NCI-H146 (cell line): Measurements from ENCODE around the gene SLC22A8.
"Not testable (repeated sequence)": the region's sequence is repeated elsewhere in the genome, so short reads cannot be mapped to it uniquely, and the experiment has no call there.

Source experiments
- DNase-seq: peaks from one replicate; lab custom pipeline; 2025; lab: John Stamatoyannopoulos, UW

Gene SLC22A8

GRCh38 chr11:62985041-62985750 is 30.4 kb downstream of the SLC22A8 start:
- no peak for DNase-seq

GRCh38 chr11:62984451-62984991 is 31.1 kb downstream of the SLC22A8 start, which contains the start of gene SLC22A6:
TSS of gene SLC22A6 (minus strand) at chr11:62984967. CDS start at chr11:62984690, 277 bp downstream.
- no peak for DNase-seq

DNA sequence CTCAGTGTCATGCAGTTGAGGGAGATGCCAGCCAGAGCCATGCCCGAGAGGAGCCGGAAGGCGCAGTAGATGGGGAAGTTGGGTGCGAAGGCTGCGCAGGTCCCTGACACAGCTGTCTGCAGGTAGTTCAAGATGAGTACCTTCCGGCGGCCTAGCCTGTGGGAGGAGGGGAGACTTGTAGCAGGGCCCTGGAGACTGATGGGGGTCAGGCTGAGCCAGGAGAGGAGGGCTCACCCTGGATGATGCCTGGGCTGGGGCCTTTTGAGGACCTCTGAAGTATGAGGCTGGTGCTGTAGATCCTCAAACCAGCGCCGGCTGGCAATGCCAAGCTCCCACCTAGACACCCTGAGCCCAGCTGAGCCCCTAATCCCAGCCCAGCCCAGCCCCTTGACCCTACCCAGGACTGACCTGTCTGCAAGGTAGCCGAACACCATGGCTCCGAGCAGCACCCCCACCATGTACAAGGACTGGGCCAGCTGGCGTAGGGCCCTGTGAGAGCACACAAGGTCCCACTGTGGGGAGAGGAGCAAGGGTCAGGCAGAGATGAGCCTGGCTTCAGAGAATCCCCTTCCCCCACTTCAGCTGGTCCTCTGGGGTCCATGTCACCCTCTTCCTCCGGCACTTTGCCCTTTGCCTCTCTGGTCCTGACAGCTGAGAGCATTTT is 32.0 kb downstream of the SLC22A8 start:
- no peak for DNase-seq

- no peak for DNase-seq
These were observed 33.9 kb downstream of the SLC22A8 start for GRCh38 chr11:62981743-62982142.

DNA sequence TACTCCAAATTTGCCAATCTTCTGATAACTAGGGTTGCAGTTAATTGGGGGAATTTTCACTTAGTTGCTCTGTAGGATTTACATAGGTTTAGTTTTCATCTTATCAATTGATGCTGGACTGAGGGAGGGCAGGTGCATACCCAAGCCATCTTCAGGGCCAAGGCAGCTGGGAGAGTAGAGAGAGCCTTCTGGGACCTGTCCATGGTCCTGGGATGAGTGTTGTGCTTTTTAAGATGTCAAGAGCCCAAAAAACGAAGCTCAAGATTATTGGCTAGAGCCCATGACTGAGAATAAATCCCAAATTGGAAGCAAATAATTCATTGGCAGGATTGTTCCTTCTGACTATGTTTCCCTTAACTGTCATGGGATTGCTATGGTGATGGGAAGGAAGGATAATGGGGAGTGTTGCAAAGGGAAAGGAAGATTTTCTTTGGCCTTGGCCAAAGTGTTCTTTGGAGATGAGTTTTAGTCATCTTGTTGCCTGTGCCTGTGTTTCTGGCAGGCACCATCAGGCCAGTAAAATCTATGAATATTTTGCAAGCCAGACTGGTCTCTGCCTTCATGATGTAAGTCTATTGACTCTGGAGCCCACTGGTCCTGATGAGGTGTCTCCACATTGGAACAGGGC is 35.4 kb downstream of the SLC22A8 start:
- no peak for DNase-seq

DNA sequence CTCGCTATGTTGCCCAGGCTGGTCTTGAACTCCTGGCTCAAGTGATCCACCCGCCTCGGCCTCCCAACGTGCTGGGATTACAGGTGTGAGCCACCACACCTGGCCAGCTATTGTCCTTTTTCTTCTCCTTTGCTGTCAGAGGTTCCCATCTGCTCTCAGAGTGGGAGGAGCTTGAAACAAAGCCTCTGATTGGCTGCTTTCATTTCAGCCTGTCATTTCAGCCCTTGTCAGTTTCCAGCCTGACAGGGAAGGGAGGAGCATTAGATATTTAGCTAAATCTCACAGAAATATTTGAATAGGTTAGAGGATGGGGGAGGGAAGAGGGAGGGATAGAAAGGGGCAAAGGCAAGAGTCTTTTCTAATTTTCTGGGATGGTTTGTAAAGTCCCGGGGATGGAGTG is 39.5 kb downstream of the SLC22A8 start:
- DNase-seq = no peak

DNA sequence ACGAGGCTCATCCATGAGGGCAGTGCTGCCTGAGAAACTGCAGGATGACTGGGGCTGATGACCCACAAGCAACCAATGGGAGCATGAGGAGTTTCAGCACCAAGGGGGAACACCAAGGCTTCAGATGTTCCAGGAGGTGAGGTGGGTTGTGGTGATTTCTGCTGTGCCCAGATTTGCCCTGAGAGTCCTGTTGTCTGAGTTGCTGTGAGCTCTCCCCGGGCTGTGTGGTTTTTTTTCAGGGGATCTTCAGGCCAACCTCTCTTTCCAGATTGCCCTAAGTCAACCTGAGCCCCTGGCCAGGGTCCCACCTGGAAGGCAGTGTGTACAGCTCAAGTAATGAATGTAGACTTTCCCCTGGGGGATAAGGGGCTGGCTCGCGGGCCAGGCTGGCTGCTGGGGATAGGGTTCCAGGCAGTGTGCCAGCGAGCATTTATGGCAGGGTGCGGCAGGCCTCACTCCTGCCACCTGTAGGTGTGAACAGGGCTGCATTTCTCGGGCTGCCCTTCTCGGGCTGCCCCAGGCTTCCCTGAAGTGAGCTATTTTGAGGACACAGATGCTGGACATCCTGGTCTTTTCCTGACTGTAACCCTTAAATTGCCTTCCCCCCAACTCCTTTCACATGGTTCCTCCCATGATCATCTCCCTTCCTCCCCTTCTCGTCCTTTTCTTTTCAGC is 40.7 kb downstream of the SLC22A8 start:
- DNase-seq = no peak

GRCh38 chr11:62965574-62965973 is 50.1 kb downstream of the SLC22A8 start:
- DNase-seq = no peak

DNA sequence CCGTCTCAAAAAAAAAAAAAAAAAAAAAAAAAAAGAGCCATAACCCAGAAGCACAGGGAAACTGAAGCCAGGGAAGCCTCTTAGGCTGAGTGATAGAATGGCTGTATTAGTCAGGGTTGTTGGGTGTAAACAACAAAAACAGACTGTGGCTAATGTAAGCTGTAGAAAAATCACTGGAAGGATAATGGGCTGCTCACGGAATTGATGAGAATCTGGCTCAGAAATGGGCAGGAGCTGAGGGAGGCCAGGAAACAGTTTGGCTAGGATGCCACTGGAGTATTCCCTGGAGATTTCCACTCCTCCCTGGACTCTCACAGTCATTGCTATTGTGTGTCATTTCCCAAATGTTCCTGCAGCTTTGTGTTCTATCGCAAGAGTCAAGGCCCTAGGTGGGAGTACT is 53.2 kb downstream of the SLC22A8 start:
- no peak for DNase-seq

- DNase-seq = no peak
These were observed 54.5 kb downstream of the SLC22A8 start for GRCh38 chr11:62961017-62961570.

DNA sequence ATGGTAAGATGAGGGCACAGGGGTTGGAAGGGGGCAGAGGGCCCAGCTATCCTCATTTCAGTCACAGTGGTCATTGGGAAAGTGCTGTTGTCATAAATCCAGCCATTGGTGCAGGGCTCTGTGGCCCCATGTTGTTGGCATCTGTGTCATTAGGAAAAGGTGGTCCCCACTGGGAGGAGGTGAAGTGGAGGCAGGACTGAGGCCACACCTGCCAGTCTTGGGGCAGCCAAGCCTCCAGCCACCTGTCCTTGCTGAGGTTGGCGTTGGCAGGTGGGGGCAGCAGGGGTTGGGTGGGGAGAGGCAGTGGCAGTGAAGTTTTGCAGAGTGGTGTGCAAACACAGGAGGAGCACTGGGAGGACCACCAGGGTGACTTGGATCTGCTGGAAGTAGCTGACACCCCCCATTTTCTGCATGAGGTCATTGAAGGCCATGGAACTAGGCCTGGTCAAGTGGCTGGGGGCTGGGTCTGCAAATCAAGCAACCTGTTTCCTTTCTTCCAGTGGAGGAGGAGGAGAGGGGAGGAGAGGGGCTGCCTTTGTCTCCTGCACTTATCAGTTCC is 56.1 kb downstream of the SLC22A8 start:
- DNase-seq = no peak

- DNase-seq = no peak
These were observed 56.9 kb downstream of the SLC22A8 start for GRCh38 chr11:62958547-62959421.

DNA sequence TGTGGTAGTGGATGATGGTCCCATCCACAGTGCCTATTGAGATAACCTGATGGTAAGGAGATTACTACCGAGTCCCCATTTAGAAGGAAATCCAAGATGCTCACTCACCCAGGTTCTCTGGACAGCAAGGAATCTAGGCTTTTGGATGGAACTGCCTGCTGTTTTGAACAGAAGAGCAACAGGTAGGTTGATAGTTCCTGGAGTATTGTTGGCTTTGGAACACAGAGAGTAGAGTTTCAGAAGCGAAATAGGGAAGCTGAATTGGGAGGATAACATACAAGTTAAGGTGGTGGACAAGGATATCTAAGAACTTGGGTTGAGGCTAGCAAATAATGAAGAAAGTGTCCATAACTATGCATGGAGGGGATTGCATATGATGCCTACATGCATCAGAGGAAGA is 58.5 kb downstream of the SLC22A8 start:
- DNase-seq = no peak

DNA sequence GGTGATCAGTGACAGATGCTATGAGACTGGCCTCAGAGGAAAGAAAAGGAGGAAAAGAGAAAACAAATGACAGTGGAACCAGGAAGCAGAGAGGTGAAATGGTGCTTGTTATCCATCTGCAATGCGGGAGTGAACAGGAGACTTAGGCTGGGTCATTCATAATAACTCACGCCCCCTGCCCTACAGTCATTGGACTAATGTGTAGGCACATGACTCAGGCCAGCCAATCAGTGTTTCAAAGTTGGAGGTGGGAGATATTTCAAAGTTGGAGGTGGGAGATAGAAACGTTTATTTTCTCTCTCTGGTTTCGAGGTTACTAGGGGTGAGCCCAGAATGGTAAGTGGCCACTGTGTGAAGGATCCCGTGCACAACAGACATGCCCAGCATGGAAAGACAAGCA is 61.2 kb downstream of the SLC22A8 start:
- no peak for DNase-seq

GRCh38 chr11:62953811-62954210 is 61.8 kb downstream of the SLC22A8 start:
- no peak for DNase-seq

- DNase-seq = no peak
These were observed 66.8 kb downstream of the SLC22A8 start for GRCh38 chr11:62948765-62949320.

DNA sequence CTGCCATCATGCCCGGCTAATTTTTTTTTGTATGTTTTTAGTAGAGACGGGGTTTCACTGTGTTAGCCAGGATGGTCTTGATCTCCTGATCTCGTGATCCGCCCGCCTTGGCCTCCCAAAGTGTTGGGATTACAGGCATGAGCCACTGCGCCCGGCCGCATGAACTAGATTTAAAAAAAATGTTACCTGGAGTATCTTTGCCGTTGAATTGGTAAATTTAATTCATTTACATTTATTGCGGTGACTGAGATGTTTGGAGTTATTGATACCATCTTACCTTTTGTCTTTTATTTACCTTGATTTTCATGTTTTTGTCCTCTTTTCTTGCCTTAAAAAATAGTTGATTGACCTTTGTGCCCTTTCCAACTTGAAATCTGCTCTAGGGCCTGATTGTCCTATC is 70.1 kb downstream of the SLC22A8 start:
- not testable (repeated sequence) for DNase-seq
